CD4-positive, alpha-beta memory T cell (primary cell): ENCODE data around the gene ATN1. TPM values are rescaled to one million over a fixed set of nuclear protein-coding genes. Genes with fewer than 3 reads are reported as not detected.

Experiments used
- CTCF ChIA-PET: fragments of 350-600 bp; sonication (Branson Sonifier 250); formaldehyde crosslinking; loops from one replicate; lab custom pipeline; 2021; ENCODE audit warnings: inconsistent platforms; ENCODE audit not compliant: partially characterized antibody; lab: Charles Lee
- POLR2A ChIA-PET: fragments of 350-600 bp; sonication (Branson Sonifier 250); formaldehyde crosslinking; loops from one replicate; lab custom pipeline; 2021; ENCODE audit not compliant: partially characterized antibody; lab: Charles Lee
- DNase-seq, 5 donors: peaks; one replicate each; pipeline versions ENCODE4 v3.0.0 to v3.0.0-alpha.2; 2020 to 2022; ENCODE audit warnings: mixed read lengths in 1 of 5
- H3K27ac ChIP-seq: one replicate; pipeline ENCODE4 v1.7.0; 2013; ENCODE audit warnings: low read depth, low read length
- H3K27me3 ChIP-seq: 2 replicates; pipeline ENCODE4 v1.7.0; 2013; ENCODE audit warnings: mild to moderate bottlenecking, low read length, moderate library complexity; ENCODE audit not compliant: insufficient read depth
- H3K36me3 ChIP-seq: 2 replicates; pipeline ENCODE4 v1.7.0; 2013; ENCODE audit warnings: mild to moderate bottlenecking, low read length, moderate library complexity; ENCODE audit not compliant: insufficient read depth
- H3K4me1 ChIP-seq: 2 replicates; pipeline ENCODE4 v1.7.0; 2013; ENCODE audit warnings: mild to moderate bottlenecking, low read length, moderate library complexity; ENCODE audit not compliant: insufficient read depth
- H3K4me3 ChIP-seq, 2 donors: one replicate each; pipeline ENCODE4 v1.7.0; 2013; ENCODE audit warnings: low read length in 2 of 2, mild to moderate bottlenecking in 1 of 2
- H3K9me3 ChIP-seq, 2 donors: one replicate each; pipeline ENCODE4 v1.7.0; 2013; ENCODE audit warnings: low read length in 2 of 2, control low read depth in 1 of 2; ENCODE audit not compliant: control insufficient read depth in 1 of 2
- H3K27ac Mint-ChIP-seq, 7 donors: one replicate each; pipeline ENCODE4 v1.8.0; 2020 to 2021; ENCODE audit warnings: mixed read lengths in 7 of 7, mild to moderate bottlenecking in 6 of 7, inconsistent platforms in 3 of 7, moderate library complexity in 3 of 7
- H3K27me3 Mint-ChIP-seq, 2 donors: one replicate each; pipeline ENCODE4 v1.8.0; 2020 to 2021; ENCODE audit warnings: mixed read lengths in 2 of 2
- H3K36me3 Mint-ChIP-seq, 2 donors: one replicate each; pipeline ENCODE4 v1.8.0; 2020 to 2021; ENCODE audit warnings: mixed read lengths in 2 of 2, inconsistent platforms in 1 of 2, mild to moderate bottlenecking in 1 of 2
- H3K4me1 Mint-ChIP-seq, 4 donors: one replicate each; pipeline ENCODE4 v1.8.0; 2020 to 2021; ENCODE audit warnings: mixed read lengths in 4 of 4, mild to moderate bottlenecking in 1 of 4
- H3K4me3 Mint-ChIP-seq, 8 donors: one replicate each; pipeline ENCODE4 v1.8.0; 2020 to 2021; ENCODE audit warnings: mixed read lengths in 8 of 8, mild to moderate bottlenecking in 7 of 8, moderate library complexity in 6 of 8, inconsistent platforms in 3 of 8
- H3K9me3 Mint-ChIP-seq, 8 donors: one replicate each; pipeline ENCODE4 v1.8.0; 2020 to 2021; ENCODE audit warnings: mixed read lengths in 8 of 8, mild to moderate bottlenecking in 5 of 8, inconsistent platforms in 3 of 8, moderate library complexity in 1 of 8
- intact Hi-C: fragments of 100-400 bp; cut with micrococcal nuclease; formaldehyde crosslinking; loops from one replicate; pipeline ENCODE4 v1.15.1; 2023
- polyA plus RNA-seq, 2 donors: library from polyadenylated mRNA; unstranded; fragments of 300-500 nt; fragmentation: Illumina TruSeq; gene quantifications; one replicate each; pipeline ENCODE4 v1.2.3, GENCODE V29; 2021
- total RNA-seq, 2 experiments: library from RNA; stranded (reverse); gene quantifications; one replicate each; pipeline ENCODE4 v1.2.3, GENCODE V29; 2021

The ATN1 gene
- total and polyA plus RNA-seq, 4 experiments from 2014 or later: 0.16 to 33.0 (median 16.7) TPM

GRCh38 chr12:6912164-6912935 is 15.4 kb upstream of the ATN1 start:
- intact Hi-C loops: no loop called here
- no peaks in the 10 kb centered on the region for H3K9me3 ChIP-seq
- peaks cover 7 to 18% of the 10 kb centered on the region in 2 donors for H3K36me3 Mint-ChIP-seq
- no peaks in the 10 kb centered on the region for H3K27me3 Mint-ChIP-seq
- DNase-seq: no peak
- peak overlapping the region; percentile 41 to 96 (median 93) for H3K27ac Mint-ChIP-seq
- H3K4me1 ChIP-seq: peaks cover 29% of the 10 kb centered on the region
- no peak overlapping the region for H3K4me3 ChIP-seq
- ChIA-PET CTCF (interaction anchor here (0.9 to 5.7 kb wide), 10 partner anchors 10 to 196 kb away, joined by 3 to 44 read pairs (median 4); no protein-coding TSS in a partner anchor), POLR2A (interaction anchor here (0.7 to 6.8 kb wide), 10 partner anchors 7 to 106 kb away, joined by 3 to 58 read pairs (median 29); partner anchors contain the start of genes ATN1, C12orf57, LPCAT3 and LRRC23)
- H3K27ac ChIP-seq: no peak overlapping the region
- H3K9me3 Mint-ChIP-seq: peaks cover 0 to 3% (median 0%) of the 10 kb centered on the region in 8 donors
- H3K36me3 ChIP-seq: peaks cover 9% of the 10 kb centered on the region
- peaks cover 10 to 40% (median 26%) of the 10 kb centered on the region in 4 donors for H3K4me1 Mint-ChIP-seq
- peak overlapping the region in 6 of 8 donors; percentile 24 to 81 (median 70) for H3K4me3 Mint-ChIP-seq
- no peaks in the 10 kb centered on the region for H3K27me3 ChIP-seq

DNA sequence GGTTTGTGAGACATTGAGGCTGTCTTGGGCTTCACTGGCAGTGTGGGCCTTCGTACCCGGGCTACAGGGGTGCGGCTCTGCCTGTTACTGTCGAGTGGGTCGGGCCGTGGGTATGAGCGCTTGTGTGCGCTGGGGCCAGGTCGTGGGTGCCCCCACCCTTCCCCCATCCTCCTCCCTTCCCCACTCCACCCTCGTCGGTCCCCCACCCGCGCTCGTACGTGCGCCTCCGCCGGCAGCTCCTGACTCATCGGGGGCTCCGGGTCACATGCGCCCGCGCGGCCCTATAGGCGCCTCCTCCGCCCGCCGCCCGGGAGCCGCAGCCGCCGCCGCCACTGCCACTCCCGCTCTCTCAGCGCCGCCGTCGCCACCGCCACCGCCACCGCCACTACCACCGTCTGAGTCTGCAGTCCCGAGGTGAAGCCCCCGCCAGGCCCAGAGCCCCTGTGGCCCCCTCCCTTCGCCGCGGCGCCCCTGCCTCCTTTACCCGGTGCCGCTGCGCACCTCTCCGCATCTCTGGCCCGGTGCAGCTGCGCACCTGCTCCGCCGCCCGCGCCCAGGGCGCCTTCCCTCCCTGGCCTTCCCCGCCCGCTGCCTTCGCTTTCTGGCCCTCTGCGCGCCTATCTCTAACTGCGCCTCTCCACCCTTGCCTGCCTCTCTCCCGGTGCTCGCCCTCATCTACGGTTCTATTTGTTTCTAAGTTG is 13.4 kb upstream of the ATN1 start, which contains the start of gene ENO2:
Gene ENO2 (plus strand): TSS at position 335 of the 701 bp plus-strand sequence. CDS start 1,253 bp downstream, outside the sequence.
- peak; percentile 83 to 93 (median 85) for DNase-seq
- Histone ChIP-seq H3K27ac (peak within 1 kb of the TSS; percentile 77), H3K9me3 (no peaks in the 10 kb centered on the region), H3K4me1 (peaks cover 29% of the 10 kb centered on the region), H3K4me3 (peak within 1 kb of the TSS; percentile 69 to 76), H3K36me3 (peaks cover 10% of the 10 kb centered on the region), H3K27me3 (no peaks in the 10 kb centered on the region)
- H3K27me3 Mint-ChIP-seq: no peaks in the 10 kb centered on the region
- H3K4me3 Mint-ChIP-seq: peak within 1 kb of the TSS; percentile 90 to 98 (median 96)
- intact Hi-C loops: loop anchor here (1.0 kb wide), 5 partner anchors 10 to 41 kb away; partner anchors contain the start of genes C12orf57, LRRC23 and SPSB2
- H3K27ac Mint-ChIP-seq: peak within 1 kb of the TSS; percentile 88 to 98 (median 96)
- H3K9me3 Mint-ChIP-seq: peaks cover 0 to 3% (median 0%) of the 10 kb centered on the region in 8 donors
- CTCF ChIA-PET: interaction anchor here (0.7 to 5.7 kb wide), 6 partner anchors 9 to 45 kb away, joined by 3 to 44 read pairs (median 4); partner anchors contain the start of gene SPSB2
- H3K36me3 Mint-ChIP-seq: peaks cover 10 to 27% of the 10 kb centered on the region in 2 donors
- peaks cover 12 to 44% (median 27%) of the 10 kb centered on the region in 4 donors for H3K4me1 Mint-ChIP-seq
- POLR2A ChIA-PET: interaction anchor here (0.6 to 6.8 kb wide), 22 partner anchors 9 to 275 kb away, joined by 3 to 58 read pairs (median 6); partner anchors contain the start of genes ATN1, C12orf57, C1RL and CDCA3

GRCh38 chr12:6914947-6915788 is 12.6 kb upstream of the ATN1 start:
- Mint-ChIP-seq H3K27me3 (no peaks in the 10 kb centered on the region), H3K4me3 (peak overlapping the region; percentile 90 to 98 (median 96)), H3K4me1 (peaks cover 13 to 47% (median 27%) of the 10 kb centered on the region in 4 donors), H3K27ac (peak overlapping the region; percentile 88 to 98 (median 96)), H3K9me3 (peaks cover 0 to 5% (median 0%) of the 10 kb centered on the region in 8 donors), H3K36me3 (peaks cover 18 to 35% of the 10 kb centered on the region in 2 donors)
- intact Hi-C loops: loop anchor here (1.0 kb wide), 5 partner anchors 9 to 42 kb away; partner anchors contain the start of genes C12orf57, LRRC23 and SPSB2
- Histone ChIP-seq H3K9me3 (no peaks in the 10 kb centered on the region), H3K27me3 (no peaks in the 10 kb centered on the region), H3K4me1 (peaks cover 29% of the 10 kb centered on the region), H3K4me3 (peak overlapping the region; percentile 69 to 76), H3K36me3 (peaks cover 17% of the 10 kb centered on the region), H3K27ac (peak overlapping the region; percentile 77)
- ChIA-PET CTCF (interaction anchor here (1.0 to 5.7 kb wide), 5 partner anchors 8 to 46 kb away, joined by 3 to 44 read pairs (median 4); partner anchors contain the start of gene SPSB2), POLR2A (interaction anchor here (0.7 to 6.8 kb wide), 17 partner anchors 10 to 226 kb away, joined by 3 to 58 read pairs (median 14); partner anchors contain the start of genes ATN1, C12orf57, C1RL and CDCA3)
- DNase-seq: peak in 1 of 5 donors; percentile 61

GRCh38 chr12:6915789-6916285 is 11.9 kb upstream of the ATN1 start:
- peak overlapping the region; percentile 25 to 97 (median 88) for H3K27ac Mint-ChIP-seq
- POLR2A ChIA-PET: interaction anchor here (0.7 to 6.8 kb wide), 14 partner anchors 11 to 227 kb away, joined by 3 to 58 read pairs (median 10); partner anchors contain the start of genes ATN1, C12orf57, C1RL and LRRC23
- CTCF ChIA-PET: interaction anchor here (5.7 kb wide), 1 partner anchor 8 kb away, joined by 44 read pairs; no protein-coding TSS in a partner anchor

DNA sequence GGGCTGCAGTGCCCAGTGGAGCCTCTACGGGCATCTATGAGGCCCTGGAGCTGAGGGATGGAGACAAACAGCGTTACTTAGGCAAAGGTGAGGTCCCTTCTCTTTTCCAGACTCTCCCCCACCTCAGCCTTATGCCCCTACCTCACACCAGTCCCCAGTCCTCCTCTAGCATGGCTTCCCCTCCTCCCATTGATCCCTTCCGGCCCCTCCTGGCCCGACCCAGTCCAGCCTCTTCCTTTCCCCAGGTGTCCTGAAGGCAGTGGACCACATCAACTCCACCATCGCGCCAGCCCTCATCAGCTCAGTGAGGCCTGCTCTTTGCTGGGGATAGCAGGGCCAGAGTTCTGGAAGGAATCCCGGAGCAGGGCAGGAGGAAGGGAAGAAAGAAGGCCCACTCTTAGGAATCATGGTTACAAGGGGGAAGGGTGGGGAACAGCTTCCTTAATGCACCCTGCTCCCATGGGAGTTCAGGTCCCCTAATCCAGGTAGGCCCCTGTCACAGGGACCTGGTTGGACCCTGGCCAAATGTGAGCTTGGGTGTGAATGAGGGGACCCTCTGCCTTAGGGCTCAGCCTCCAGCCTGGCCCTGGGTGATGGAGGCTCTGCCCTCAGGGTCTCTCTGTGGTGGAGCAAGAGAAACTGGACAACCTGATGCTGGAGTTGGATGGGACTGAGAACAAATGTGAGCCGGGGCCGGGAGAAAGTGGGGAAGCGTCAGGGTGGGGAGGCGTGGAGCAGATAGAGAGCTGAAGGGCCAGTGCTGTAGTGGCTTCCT is 11.1 kb upstream of the ATN1 start:
- POLR2A ChIA-PET: interaction anchor here (0.7 to 6.8 kb wide), 10 partner anchors 10 to 451 kb away, joined by 3 to 58 read pairs (median 4); partner anchors contain the start of genes ATN1, C12orf57, RNU7-1 and SPSB2

More at GRCh38 chr12:6915789-6916285, 11.9 kb upstream of the ATN1 start:
- H3K4me3 ChIP-seq: no peak overlapping the region
- peaks cover 29% of the 10 kb centered on the region for H3K4me1 ChIP-seq
- DNase-seq: no peak
- Mint-ChIP-seq H3K27me3 (no peaks in the 10 kb centered on the region), H3K4me1 (peaks cover 13 to 47% (median 27%) of the 10 kb centered on the region in 4 donors), H3K9me3 (peaks cover 0 to 5% (median 0%) of the 10 kb centered on the region in 8 donors), H3K36me3 (peaks cover 18 to 35% of the 10 kb centered on the region in 2 donors), H3K4me3 (peak overlapping the region; percentile 74 to 98 (median 96))
- H3K36me3 ChIP-seq: peaks cover 17% of the 10 kb centered on the region
- intact Hi-C loops: no loop called here
- H3K27me3 ChIP-seq: no peaks in the 10 kb centered on the region
- H3K9me3 ChIP-seq: no peaks in the 10 kb centered on the region
- peak overlapping the region; percentile 77 for H3K27ac ChIP-seq

More for the DNA sequence above, 11.1 kb upstream of the ATN1 start:
- peaks cover 12 to 47% (median 28%) of the 10 kb centered on the region in 4 donors for H3K4me1 Mint-ChIP-seq
- H3K9me3 Mint-ChIP-seq: peaks cover 0 to 5% (median 0%) of the 10 kb centered on the region in 8 donors
- no peaks in the 10 kb centered on the region for H3K9me3 ChIP-seq
- CTCF ChIA-PET: interaction anchor here (0.9 to 5.7 kb wide), 2 partner anchors 7 to 44 kb away, joined by 4 to 44 read pairs; no protein-coding TSS in a partner anchor
- H3K27me3 ChIP-seq: no peaks in the 10 kb centered on the region
- H3K36me3 ChIP-seq: peaks cover 17% of the 10 kb centered on the region
- no peak for DNase-seq
- H3K4me3 Mint-ChIP-seq: peak overlapping the region in 6 of 8 donors; percentile 34 to 92 (median 72)
- no peak overlapping the region for H3K4me3 ChIP-seq
- no peaks in the 10 kb centered on the region for H3K27me3 Mint-ChIP-seq
- peak overlapping the region; percentile 53 to 88 (median 81) for H3K27ac Mint-ChIP-seq
- intact Hi-C loops: no loop called here
- peaks cover 29% of the 10 kb centered on the region for H3K4me1 ChIP-seq
- H3K27ac ChIP-seq: no peak overlapping the region
- peaks cover 20 to 41% of the 10 kb centered on the region in 2 donors for H3K36me3 Mint-ChIP-seq
